HEK293 (cell line): ENCODE data around the gene CCSER1.

Experiments used
- CTCF ChIA-PET: fragments of 350-600 bp; formaldehyde crosslinking; extraction: SDS; loops from one replicate; lab custom pipeline; 2021; ENCODE audit warnings: antibody characterized with exemption; lab: Yijun Ruan, JAX
- POLR2A ChIA-PET: fragments of 300-600 bp; formaldehyde crosslinking; extraction: SDS; loops from one replicate; lab custom pipeline; 2020; ENCODE audit warnings: antibody characterized with exemption, inconsistent platforms; lab: Yijun Ruan, JAX
- H3K27ac ChIP-seq: fragments of 200-500 bp; sonication (Bioruptor generic); 2 replicates; pipeline ENCODE4 v1.5.1; 2014; ENCODE audit warnings: low read depth, low read length, control low read depth, inconsistent platforms; ENCODE audit errors: extremely low read depth
- H3K36me3 ChIP-seq, 2 experiments: fragments of 200-500 bp in 1 of 2; sonication (Bioruptor generic) in 1 of 2; 1 replicate in 1 of 2; 2 replicates in 1 of 2; pipeline ENCODE4 v1.5.1; 2014 to 2017; ENCODE audit warnings: inconsistent platforms in 2 of 2, low read length in 2 of 2; ENCODE audit not compliant: control insufficient read depth in 2 of 2, insufficient read depth in 1 of 2
- H3K4me1 ChIP-seq: fragments of 200-500 bp; sonication (Bioruptor generic); 2 replicates; pipeline ENCODE4 v1.5.1; 2014; ENCODE audit warnings: mild to moderate bottlenecking, low read length, inconsistent platforms; ENCODE audit not compliant: control insufficient read depth, insufficient read depth
- H3K4me3 ChIP-seq: 2 replicates; pipeline ENCODE4 v1.5.1; 2011; ENCODE audit warnings: low read depth, mild to moderate bottlenecking, control low read depth, low read length, moderate library complexity
- H3K9me3 ChIP-seq: fragments of 200-500 bp; sonication (Bioruptor generic); 2 replicates; pipeline ENCODE4 v1.5.1; 2014; ENCODE audit warnings: low read depth, low read length, inconsistent platforms; ENCODE audit not compliant: control insufficient read depth, insufficient read depth
- BCL11A ChIP-seq: fragments of 450-650 bp; formaldehyde crosslinking; IDR thresholded peaks from 2 replicates; pipeline ENCODE4 v1.5.1; 2016; ENCODE audit warnings: low read depth, missing biosample characterization, missing genetic modification characterization
- HOXA7 ChIP-seq: sonication (generic); formaldehyde crosslinking; IDR thresholded peaks from 2 replicates; pipeline ENCODE4 v1.8.1; 2022; ENCODE audit warnings: missing genetic modification reagents, borderline replicate concordance
- KLF16 ChIP-seq: fragments of 450-650 bp; formaldehyde crosslinking; IDR thresholded peaks from 2 replicates; pipeline ENCODE4 v1.5.1; 2017; ENCODE audit warnings: missing biosample characterization, missing genetic modification characterization
- RBAK ChIP-seq: fragments of 450-650 bp; formaldehyde crosslinking; IDR thresholded peaks from 2 replicates; pipeline ENCODE4 v1.5.1; 2016; ENCODE audit warnings: missing biosample characterization, missing genetic modification characterization
- TRIM28 ChIP-seq: IDR thresholded peaks from 2 replicates; pipeline ENCODE4 v1.6.1; 2011; ENCODE audit warnings: low read length, control low read depth, borderline replicate concordance
- ZIC2 ChIP-seq: fragments of 450-650 bp; formaldehyde crosslinking; IDR thresholded peaks from 2 replicates; pipeline ENCODE4 v1.5.1; 2016; ENCODE audit warnings: missing biosample characterization, missing genetic modification characterization
- ZNF121 ChIP-seq: fragments of 450-650 bp; formaldehyde crosslinking; IDR thresholded peaks from 2 replicates; pipeline ENCODE4 v1.5.1; 2016; ENCODE audit warnings: missing biosample characterization, missing genetic modification characterization
- ZNF132 ChIP-seq: fragments of 450-650 bp; formaldehyde crosslinking; IDR thresholded peaks from 2 replicates; pipeline ENCODE4 v1.5.1; 2017; ENCODE audit warnings: missing biosample characterization, missing genetic modification characterization, borderline replicate concordance
- ZNF2 ChIP-seq: fragments of 450-650 bp; formaldehyde crosslinking; IDR thresholded peaks from 2 replicates; pipeline ENCODE4 v1.5.1; 2016; ENCODE audit warnings: missing biosample characterization, missing genetic modification characterization
- ZNF214 ChIP-seq: fragments of 450-650 bp; formaldehyde crosslinking; IDR thresholded peaks from 2 replicates; pipeline ENCODE4 v1.5.1; 2017; ENCODE audit warnings: missing biosample characterization, mild to moderate bottlenecking, missing genetic modification characterization, borderline replicate concordance
- ZNF350 ChIP-seq: fragments of 450-650 bp; formaldehyde crosslinking; IDR thresholded peaks from 2 replicates; pipeline ENCODE4 v1.5.0; 2017; ENCODE audit warnings: missing biosample characterization, mild to moderate bottlenecking, missing genetic modification characterization
- ZNF354C ChIP-seq: fragments of 450-650 bp; formaldehyde crosslinking; IDR thresholded peaks from 2 replicates; pipeline ENCODE4 v1.5.1; 2016; ENCODE audit warnings: missing biosample characterization, missing genetic modification characterization, low read depth, borderline replicate concordance
- ZNF513 ChIP-seq: fragments of 450-650 bp; IDR thresholded peaks from 2 replicates; pipeline ENCODE4 v1.5.1; 2018; ENCODE audit warnings: missing biosample characterization, missing genetic modification characterization
- ZNF521 ChIP-seq: fragments of 450-650 bp; formaldehyde crosslinking; IDR thresholded peaks from 2 replicates; pipeline ENCODE4 v1.5.1; 2017; ENCODE audit warnings: missing biosample characterization, mild to moderate bottlenecking, missing genetic modification characterization
- ZNF530 ChIP-seq: fragments of 450-650 bp; formaldehyde crosslinking; IDR thresholded peaks from 2 replicates; pipeline ENCODE4 v1.5.1; 2016; ENCODE audit warnings: low read depth, missing biosample characterization, missing genetic modification characterization
- ZNF76 ChIP-seq: fragments of 450-650 bp; formaldehyde crosslinking; IDR thresholded peaks from 2 replicates; pipeline ENCODE4; 2016; ENCODE audit warnings: low read depth, missing biosample characterization, missing genetic modification characterization, borderline replicate concordance
- ZNF777 ChIP-seq: fragments of 450-650 bp; formaldehyde crosslinking; IDR thresholded peaks from 2 replicates; pipeline ENCODE4 v1.5.1; 2017; ENCODE audit warnings: missing biosample characterization, missing genetic modification characterization, borderline replicate concordance
- ZNF837 ChIP-seq: fragments of 450-650 bp; formaldehyde crosslinking; IDR thresholded peaks from 2 replicates; pipeline ENCODE4 v1.5.1; 2016; ENCODE audit warnings: missing biosample characterization, missing genetic modification characterization
- ZSCAN4 ChIP-seq: fragments of 450-650 bp; formaldehyde crosslinking; IDR thresholded peaks from 2 replicates; pipeline ENCODE4 v1.5.1; 2017; ENCODE audit warnings: missing biosample characterization, missing genetic modification characterization
- TF ChIP-seq, protein P1 (sequence below): fragments of 450-650 bp; formaldehyde crosslinking; IDR thresholded peaks from 2 replicates; pipeline ENCODE4 v1.5.1; 2016; ENCODE audit warnings: missing biosample characterization, missing genetic modification characterization
- TF ChIP-seq, protein P2 (sequence below): fragments of 450-650 bp; formaldehyde crosslinking; IDR thresholded peaks from 2 replicates; pipeline ENCODE4 v1.5.1; 2017; ENCODE audit warnings: missing biosample characterization, missing genetic modification characterization
- TF ChIP-seq, protein P3 (sequence below): fragments of 450-650 bp; formaldehyde crosslinking; IDR thresholded peaks from 2 replicates; pipeline ENCODE4 v1.5.1; 2016; ENCODE audit warnings: missing biosample characterization, missing genetic modification characterization
- TF ChIP-seq, protein P4 (sequence below): fragments of 450-650 bp; formaldehyde crosslinking; IDR thresholded peaks from 2 replicates; pipeline ENCODE4 v1.5.1; 2016; ENCODE audit warnings: missing biosample characterization, missing genetic modification characterization, borderline replicate concordance

The CCSER1 gene

DNA sequence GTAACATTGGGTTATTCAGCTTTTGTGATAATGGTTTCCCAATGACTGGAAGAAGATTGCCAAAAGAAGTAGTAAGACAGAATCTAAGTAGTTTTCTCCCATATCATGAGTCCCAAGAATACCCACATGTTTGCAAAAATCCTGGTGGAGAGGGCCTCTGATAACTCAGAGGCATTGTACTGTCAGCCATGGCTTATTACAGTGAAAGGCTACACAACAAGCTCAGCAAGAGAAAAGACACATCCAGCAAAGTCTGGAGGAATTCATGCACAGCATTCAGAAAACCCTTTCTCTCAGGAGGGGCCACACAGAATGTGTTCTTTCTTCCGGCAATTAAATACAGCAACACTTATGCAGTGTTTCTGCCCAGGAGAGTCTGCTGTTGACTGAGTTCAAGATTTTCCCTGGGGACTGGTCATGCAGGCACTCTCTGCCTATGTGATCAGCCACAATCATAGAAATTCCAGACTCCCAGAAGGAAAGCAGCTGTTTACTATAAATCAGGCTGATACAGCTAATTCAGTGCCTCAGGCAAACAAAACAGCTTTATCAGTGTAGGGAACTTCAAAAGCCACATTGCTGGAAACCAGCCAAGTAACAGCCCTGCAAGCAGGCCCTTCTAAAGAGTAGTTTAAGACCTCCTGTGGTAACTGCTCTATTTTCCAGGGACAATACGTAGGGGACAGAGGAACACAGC lies 937.1 kb downstream of the CCSER1 start:
- H3K4me3 ChIP-seq = no peak overlapping the region
- no peaks in the 10 kb centered on the region for H3K36me3 ChIP-seq
- H3K4me1 ChIP-seq = peaks cover 12% of the 10 kb centered on the region
- CTCF ChIA-PET = no interaction called here
- POLR2A ChIA-PET = no interaction called here
- H3K9me3 ChIP-seq = no peaks in the 10 kb centered on the region
- peak overlapping the region; percentile 64 for H3K27ac ChIP-seq
- TF ChIP-seq ZNF121 (tag by site-specific recombination) (no peak), ZIC2 (tag by site-specific recombination) (peak; percentile 71), ZNF350 (tag by site-specific recombination) (no peak), ZNF530 (tag by site-specific recombination) (no peak), BCL11A (tag by site-specific recombination) (peak; percentile 27; the same call in 1 of the 2 replicates), ZNF837 (tag by site-specific recombination) (no peak), ZNF777 (tag by site-specific recombination) (no peak), ZNF2 (peak; percentile 69; the same call in 1 of the 2 replicates), ZNF521 (tag by site-specific recombination) (no peak), TRIM28 (peak; percentile 98), ZNF354C (tag by site-specific recombination) (no peak), ZNF132 (no peak), ZNF76 (tag by site-specific recombination) (no peak), ZNF214 (tag by site-specific recombination) (no peak), KLF16 (no peak), ZSCAN4 (tag by site-specific recombination) (no peak), RBAK (tag by site-specific recombination) (no peak), HOXA7 (no peak), ZNF513 (tag by site-specific recombination) (peak; percentile 48; the same call in 1 of the 2 replicates)
- TF ChIP-seq, protein P1, sequence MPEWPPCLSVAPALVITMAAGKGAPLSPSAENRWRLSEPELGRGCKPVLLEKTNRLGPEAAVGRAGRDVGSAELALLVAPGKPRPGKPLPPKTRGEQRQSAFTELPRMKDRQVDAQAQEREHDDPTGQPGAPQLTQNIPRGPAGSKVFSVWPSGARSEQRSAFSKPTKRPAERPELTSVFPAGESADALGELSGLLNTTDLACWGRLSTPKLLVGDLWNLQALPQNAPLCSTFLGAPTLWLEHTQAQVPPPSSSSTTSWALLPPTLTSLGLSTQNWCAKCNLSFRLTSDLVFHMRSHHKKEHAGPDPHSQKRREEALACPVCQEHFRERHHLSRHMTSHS (tag by site-specific recombination) = peak; percentile 95
- TF ChIP-seq, protein P2, sequence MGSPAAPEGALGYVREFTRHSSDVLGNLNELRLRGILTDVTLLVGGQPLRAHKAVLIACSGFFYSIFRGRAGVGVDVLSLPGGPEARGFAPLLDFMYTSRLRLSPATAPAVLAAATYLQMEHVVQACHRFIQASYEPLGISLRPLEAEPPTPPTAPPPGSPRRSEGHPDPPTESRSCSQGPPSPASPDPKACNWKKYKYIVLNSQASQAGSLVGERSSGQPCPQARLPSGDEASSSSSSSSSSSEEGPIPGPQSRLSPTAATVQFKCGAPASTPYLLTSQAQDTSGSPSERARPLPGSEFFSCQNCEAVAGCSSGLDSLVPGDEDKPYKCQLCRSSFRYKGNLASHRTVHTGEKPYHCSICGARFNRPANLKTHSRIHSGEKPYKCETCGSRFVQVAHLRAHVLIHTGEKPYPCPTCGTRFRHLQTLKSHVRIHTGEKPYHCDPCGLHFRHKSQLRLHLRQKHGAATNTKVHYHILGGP (tag by site-specific recombination) = no peak
- TF ChIP-seq, protein P3, sequence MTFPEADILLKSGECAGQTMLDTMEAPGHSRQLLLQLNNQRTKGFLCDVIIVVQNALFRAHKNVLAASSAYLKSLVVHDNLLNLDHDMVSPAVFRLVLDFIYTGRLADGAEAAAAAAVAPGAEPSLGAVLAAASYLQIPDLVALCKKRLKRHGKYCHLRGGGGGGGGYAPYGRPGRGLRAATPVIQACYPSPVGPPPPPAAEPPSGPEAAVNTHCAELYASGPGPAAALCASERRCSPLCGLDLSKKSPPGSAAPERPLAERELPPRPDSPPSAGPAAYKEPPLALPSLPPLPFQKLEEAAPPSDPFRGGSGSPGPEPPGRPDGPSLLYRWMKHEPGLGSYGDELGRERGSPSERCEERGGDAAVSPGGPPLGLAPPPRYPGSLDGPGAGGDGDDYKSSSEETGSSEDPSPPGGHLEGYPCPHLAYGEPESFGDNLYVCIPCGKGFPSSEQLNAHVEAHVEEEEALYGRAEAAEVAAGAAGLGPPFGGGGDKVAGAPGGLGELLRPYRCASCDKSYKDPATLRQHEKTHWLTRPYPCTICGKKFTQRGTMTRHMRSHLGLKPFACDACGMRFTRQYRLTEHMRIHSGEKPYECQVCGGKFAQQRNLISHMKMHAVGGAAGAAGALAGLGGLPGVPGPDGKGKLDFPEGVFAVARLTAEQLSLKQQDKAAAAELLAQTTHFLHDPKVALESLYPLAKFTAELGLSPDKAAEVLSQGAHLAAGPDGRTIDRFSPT = peak; percentile 33; the same call in 1 of the 2 replicates
- TF ChIP-seq, protein P4, sequence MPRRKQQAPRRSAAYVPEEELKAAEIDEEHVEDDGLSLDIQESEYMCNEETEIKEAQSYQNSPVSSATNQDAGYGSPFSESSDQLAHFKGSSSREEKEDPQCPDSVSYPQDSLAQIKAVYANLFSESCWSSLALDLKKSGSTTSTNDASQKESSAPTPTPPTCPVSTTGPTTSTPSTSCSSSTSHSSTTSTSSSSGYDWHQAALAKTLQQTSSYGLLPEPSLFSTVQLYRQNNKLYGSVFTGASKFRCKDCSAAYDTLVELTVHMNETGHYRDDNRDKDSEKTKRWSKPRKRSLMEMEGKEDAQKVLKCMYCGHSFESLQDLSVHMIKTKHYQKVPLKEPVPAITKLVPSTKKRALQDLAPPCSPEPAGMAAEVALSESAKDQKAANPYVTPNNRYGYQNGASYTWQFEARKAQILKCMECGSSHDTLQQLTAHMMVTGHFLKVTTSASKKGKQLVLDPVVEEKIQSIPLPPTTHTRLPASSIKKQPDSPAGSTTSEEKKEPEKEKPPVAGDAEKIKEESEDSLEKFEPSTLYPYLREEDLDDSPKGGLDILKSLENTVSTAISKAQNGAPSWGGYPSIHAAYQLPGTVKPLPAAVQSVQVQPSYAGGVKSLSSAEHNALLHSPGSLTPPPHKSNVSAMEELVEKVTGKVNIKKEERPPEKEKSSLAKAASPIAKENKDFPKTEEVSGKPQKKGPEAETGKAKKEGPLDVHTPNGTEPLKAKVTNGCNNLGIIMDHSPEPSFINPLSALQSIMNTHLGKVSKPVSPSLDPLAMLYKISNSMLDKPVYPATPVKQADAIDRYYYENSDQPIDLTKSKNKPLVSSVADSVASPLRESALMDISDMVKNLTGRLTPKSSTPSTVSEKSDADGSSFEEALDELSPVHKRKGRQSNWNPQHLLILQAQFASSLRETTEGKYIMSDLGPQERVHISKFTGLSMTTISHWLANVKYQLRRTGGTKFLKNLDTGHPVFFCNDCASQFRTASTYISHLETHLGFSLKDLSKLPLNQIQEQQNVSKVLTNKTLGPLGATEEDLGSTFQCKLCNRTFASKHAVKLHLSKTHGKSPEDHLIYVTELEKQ = peak; percentile 93
